ENCODE results near the gene DOCK10. TPM values are rescaled to one million over a fixed set of nuclear protein-coding genes. Genes with fewer than 3 reads are reported as not detected.

The DOCK10 gene
- total RNA-seq, 2 experiments from 2014 or later = 40.8 to 68.2 TPM

DNA sequence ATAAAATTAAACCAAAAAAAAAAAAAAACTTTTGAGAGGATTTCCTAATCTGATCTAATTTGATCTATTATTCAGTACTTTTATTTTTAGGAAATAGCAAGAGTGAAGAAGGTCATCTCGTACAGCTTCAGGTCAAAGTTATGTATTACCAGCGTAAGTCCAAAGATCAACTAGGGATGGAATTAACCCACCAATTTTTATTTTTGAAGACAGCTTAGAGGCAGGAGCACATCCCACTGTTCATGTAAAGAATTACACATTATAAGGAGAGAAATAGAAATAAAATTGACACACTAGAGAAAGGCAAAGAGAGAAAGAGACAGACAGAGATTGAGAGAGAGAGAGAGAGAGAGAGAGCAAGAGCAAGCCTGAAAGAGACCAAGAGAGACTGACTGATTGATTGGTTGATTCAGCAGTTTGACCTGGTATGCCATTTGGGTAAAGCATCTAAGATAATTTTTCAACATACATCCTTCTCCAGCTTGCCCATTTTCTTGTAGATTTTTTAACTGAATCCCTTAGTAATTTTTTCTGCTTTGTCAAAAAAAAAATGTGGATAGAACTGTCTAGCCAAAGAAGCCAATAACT lies 25.1 kb downstream of the DOCK10 start:
- no peak overlapping the region for H2AFZ ChIP-seq (ENCODE audit: low read length)
- no peaks in the 10 kb centered on the region for H3K9me3 ChIP-seq (ENCODE audit: low read length)
- no peaks in the 10 kb centered on the region for H3K4me1 ChIP-seq (ENCODE audit: insufficient read depth, low read length, poor library complexity, severe bottlenecking)

GRCh38 chr2:225013425-225014365 lies 28.6 kb downstream of the DOCK10 start:
- no peak overlapping the region for H2AFZ ChIP-seq (ENCODE audit: low read length)
- H4K20me1 ChIP-seq (ENCODE audit: insufficient read depth, low read length) = no peaks in the 10 kb centered on the region
- no peaks in the 10 kb centered on the region for H3K9me2 ChIP-seq (ENCODE audit: insufficient read depth, low read length)
- no TSS peak for BruUV-seq (replicated peaks)
- no peaks in the 10 kb centered on the region for H3K9me3 ChIP-seq (ENCODE audit: low read length)
- H3K4me1 ChIP-seq (ENCODE audit: insufficient read depth, low read length, poor library complexity, severe bottlenecking) = peaks cover 8% of the 10 kb centered on the region
- no peak for DNase-seq (ENCODE audit: low spot score)
- H3K27ac ChIP-seq (ENCODE audit: low read depth, low read length, poor library complexity, severe bottlenecking) = no peak overlapping the region
- no peak overlapping the region for H3K4me2 ChIP-seq (ENCODE audit: low read length)
- CTCF ChIA-PET (ENCODE audit: unreplicated experiment) = no interaction called here
- intact Hi-C loops (cut with micrococcal nuclease; ENCODE audit: unreplicated experiment) = no loop called here
- no peaks in the 10 kb centered on the region for H3K79me2 ChIP-seq (ENCODE audit: insufficient read depth, low read depth, low read length)
- TF ChIP-seq CTCF (conservative IDR thresholded peaks at IDR 0.05; ENCODE audit: low read length) (no peak), EZH2phosphoT487 (IDR thresholded peaks at IDR 0.05; ENCODE audit: borderline replicate concordance, low read depth, low read length) (no peak)
- H3K4me3 ChIP-seq (ENCODE audit: low read depth, low read length, poor library complexity, severe bottlenecking) = no peak overlapping the region
- POLR2A ChIA-PET = interaction anchor here (0.6 to 1.3 kb wide), 7 partner anchors 9 to 1908 kb away, joined by 3 to 9 read pairs (median 3); no protein-coding TSS in a partner anchor
- H3K36me3 ChIP-seq (ENCODE audit: insufficient read depth, low read length) = no peaks in the 10 kb centered on the region

More for the DNA sequence above, 25.1 kb downstream of the DOCK10 start:
- DNase-seq (ENCODE audit: low spot score) = no peak
- ChIA-PET POLR2A (interaction anchor here (0.5 to 1.0 kb wide), 5 partner anchors 26 to 1053 kb away, joined by 3 to 7 read pairs (median 6); no protein-coding TSS in a partner anchor), CTCF (ENCODE audit: unreplicated experiment) (interaction anchor here (0.9 kb wide), 1 partner anchor 9 kb away, joined by 4 read pairs; no protein-coding TSS in a partner anchor)
- H3K9me2 ChIP-seq (ENCODE audit: insufficient read depth, low read length) = no peaks in the 10 kb centered on the region
- H3K4me3 ChIP-seq (ENCODE audit: low read depth, low read length, poor library complexity, severe bottlenecking) = no peak overlapping the region
- TF ChIP-seq CTCF (conservative IDR thresholded peaks at IDR 0.05; ENCODE audit: low read length) (0 out of 2 replicates have a peak, but pooled peaks have one; percentile 19), EZH2phosphoT487 (IDR thresholded peaks at IDR 0.05; ENCODE audit: borderline replicate concordance, low read depth, low read length) (no peak)
- H3K4me2 ChIP-seq (ENCODE audit: low read length) = no peak overlapping the region
- no peaks in the 10 kb centered on the region for H3K79me2 ChIP-seq (ENCODE audit: insufficient read depth, low read depth, low read length)
- no peaks in the 10 kb centered on the region for H4K20me1 ChIP-seq (ENCODE audit: insufficient read depth, low read length)
- H3K27ac ChIP-seq (ENCODE audit: low read depth, low read length, poor library complexity, severe bottlenecking) = no peak overlapping the region
- H3K36me3 ChIP-seq (ENCODE audit: insufficient read depth, low read length) = no peaks in the 10 kb centered on the region
- BruUV-seq (replicated peaks) = no TSS peak
- intact Hi-C loops (cut with micrococcal nuclease; ENCODE audit: unreplicated experiment) = no loop called here
